Temporal lobe (tissue), 1 donor: ENCODE measurements around the gene FRA10AC1. TPM values are rescaled to one million over a fixed set of nuclear protein-coding genes. Genes with fewer than 3 reads are reported as not detected.

Experiments used
- total RNA-seq: library from RNA; depleted of rRNA; stranded (reverse); fragments of >200 nt; gene quantifications from one replicate; pipeline ENCODE4 v1.2.3, GENCODE V29; 2014

Gene FRA10AC1
- total RNA-seq, 1 donor from 2014 or later: 21.6 TPM

Other genes starting within 250 kb of the FRA10AC1 start
- gene MYOF, start 220.3 kb downstream of the FRA10AC1 start, total RNA-seq: 4.7 TPM
- gene CEP55, start 206.0 kb downstream of the FRA10AC1 start, total RNA-seq: 1.7 TPM
- gene FFAR4, start 135.9 kb downstream of the FRA10AC1 start, total RNA-seq: not detected
- 5.9 TPM for gene RBP4, start 101.4 kb downstream of the FRA10AC1 start, total RNA-seq
- not detected for gene PDE6C, start 90.1 kb downstream of the FRA10AC1 start, total RNA-seq
- gene LGI1, start 55.3 kb upstream of the FRA10AC1 start, total RNA-seq: 19.7 TPM
- 4.9 TPM for gene SLC35G1, start 191.4 kb upstream of the FRA10AC1 start, total RNA-seq